ENCODE results near the gene RHEB. TPM values are rescaled to one million over a fixed set of nuclear protein-coding genes. Genes with fewer than 3 reads are reported as not detected.

Gene RHEB
- total RNA-seq, 1 donor: 77.8 TPM

DNA sequence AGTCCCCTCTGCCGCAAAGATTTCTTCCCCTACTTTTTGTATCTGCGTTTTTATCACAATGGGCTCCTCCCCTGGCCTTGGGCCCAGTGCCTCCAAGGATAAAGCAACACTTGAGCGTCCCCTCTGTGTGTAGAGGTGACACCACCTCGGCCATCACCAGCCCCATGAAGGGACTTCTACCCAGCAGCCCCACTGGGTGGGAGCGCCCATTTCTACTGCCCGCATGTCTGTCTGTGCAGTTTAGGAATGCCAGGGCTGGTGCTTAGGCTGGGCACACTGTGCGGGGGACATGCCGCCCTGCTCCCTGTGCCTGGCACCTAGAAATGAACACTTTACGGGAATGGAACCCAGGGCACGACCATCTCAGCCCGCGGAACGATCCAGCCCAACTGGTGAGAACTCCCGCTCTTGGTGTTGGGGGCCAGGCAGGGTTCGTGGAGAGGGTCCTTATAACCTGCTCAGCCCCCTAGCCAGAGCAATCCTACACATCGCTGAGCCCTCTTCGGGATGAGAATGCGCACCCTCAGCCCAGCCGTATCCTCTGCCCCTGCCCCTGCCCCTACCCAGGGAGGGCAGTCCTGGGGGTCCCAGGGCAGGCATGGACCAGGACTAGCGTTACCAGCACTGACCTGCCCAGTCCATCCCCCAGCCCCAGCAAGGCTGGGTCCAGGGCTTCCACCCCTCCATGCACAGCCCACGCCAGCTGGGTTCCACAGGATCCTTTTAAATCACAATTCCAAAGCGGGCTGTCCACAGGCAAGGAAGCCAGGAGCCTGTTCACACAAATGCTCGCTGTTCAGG lies 92.6 kb downstream of the RHEB start:
- peak; percentile 61 for DNase-seq (ENCODE audit: insufficient read length, low spot score, missing footprints)
- H3K27me3 ChIP-seq (ENCODE audit: insufficient read depth, low read length): no peaks in the 10 kb centered on the region

DNA sequence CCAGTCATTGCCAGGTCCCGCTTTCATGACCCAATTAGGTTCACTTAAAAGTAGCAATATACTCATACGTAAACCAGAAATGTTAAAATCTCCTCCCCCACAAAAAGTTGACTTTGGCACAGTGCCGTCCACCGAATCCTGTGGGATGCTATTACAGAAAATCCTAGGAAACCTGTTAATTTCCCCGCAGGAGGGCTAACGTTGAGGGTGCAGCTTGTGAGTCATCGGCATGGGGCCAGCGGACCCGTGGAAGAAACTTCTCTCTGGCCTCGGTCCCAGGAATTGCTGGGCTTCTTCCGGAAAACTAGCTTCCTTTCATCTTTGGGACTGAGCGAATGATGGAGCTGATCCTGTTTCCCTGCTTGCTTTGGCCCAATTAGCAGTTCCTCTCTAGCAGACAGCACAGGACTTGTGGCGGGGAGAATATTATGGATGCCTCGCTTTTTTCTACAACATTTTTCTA lies 93.2 kb downstream of the RHEB start:
- Histone ChIP-seq H4K20me1 (ENCODE audit: insufficient read depth, low read length) (no peaks in the 10 kb centered on the region), H3K27ac (ENCODE audit: low read depth, low read length) (peak overlapping the region; percentile 91), H2AFZ (ENCODE audit: low read length) (peak overlapping the region; percentile 63), H3K9me3 (ENCODE audit: low read depth, low read length) (peaks cover 2% of the 10 kb centered on the region), H3K4me2 (ENCODE audit: insufficient read depth, low read length) (peak overlapping the region; percentile 69), H3K36me3 (ENCODE audit: insufficient read depth, low read length) (no peaks in the 10 kb centered on the region), H3K4me3 (ENCODE audit: insufficient read depth, low read length) (peak overlapping the region; percentile 32), H3K27me3 (ENCODE audit: insufficient read depth, low read length) (peaks cover 2% of the 10 kb centered on the region), H3K79me2 (ENCODE audit: insufficient read depth, low read length) (no peaks in the 10 kb centered on the region), H3K4me1 (ENCODE audit: insufficient read depth, low read length) (peaks cover 50% of the 10 kb centered on the region)
- peak; percentile 97 for DNase-seq (ENCODE audit: insufficient read length, low spot score, missing footprints)
- TF ChIP-seq, protein P1, sequence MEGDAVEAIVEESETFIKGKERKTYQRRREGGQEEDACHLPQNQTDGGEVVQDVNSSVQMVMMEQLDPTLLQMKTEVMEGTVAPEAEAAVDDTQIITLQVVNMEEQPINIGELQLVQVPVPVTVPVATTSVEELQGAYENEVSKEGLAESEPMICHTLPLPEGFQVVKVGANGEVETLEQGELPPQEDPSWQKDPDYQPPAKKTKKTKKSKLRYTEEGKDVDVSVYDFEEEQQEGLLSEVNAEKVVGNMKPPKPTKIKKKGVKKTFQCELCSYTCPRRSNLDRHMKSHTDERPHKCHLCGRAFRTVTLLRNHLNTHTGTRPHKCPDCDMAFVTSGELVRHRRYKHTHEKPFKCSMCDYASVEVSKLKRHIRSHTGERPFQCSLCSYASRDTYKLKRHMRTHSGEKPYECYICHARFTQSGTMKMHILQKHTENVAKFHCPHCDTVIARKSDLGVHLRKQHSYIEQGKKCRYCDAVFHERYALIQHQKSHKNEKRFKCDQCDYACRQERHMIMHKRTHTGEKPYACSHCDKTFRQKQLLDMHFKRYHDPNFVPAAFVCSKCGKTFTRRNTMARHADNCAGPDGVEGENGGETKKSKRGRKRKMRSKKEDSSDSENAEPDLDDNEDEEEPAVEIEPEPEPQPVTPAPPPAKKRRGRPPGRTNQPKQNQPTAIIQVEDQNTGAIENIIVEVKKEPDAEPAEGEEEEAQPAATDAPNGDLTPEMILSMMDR (IDR thresholded peaks at IDR 0.05; ENCODE audit: extremely low read depth, low read depth, low read length): no peak

More for the DNA sequence above, 92.6 kb downstream of the RHEB start:
- H2AFZ ChIP-seq (ENCODE audit: low read length): peak overlapping the region; percentile 63
- H3K36me3 ChIP-seq (ENCODE audit: insufficient read depth, low read length): no peaks in the 10 kb centered on the region
- peak overlapping the region; percentile 91 for H3K27ac ChIP-seq (ENCODE audit: low read depth, low read length)
- TF ChIP-seq, protein P1 (IDR thresholded peaks at IDR 0.05; ENCODE audit: extremely low read depth, low read depth, low read length): no peak
- peak overlapping the region; percentile 69 for H3K4me2 ChIP-seq (ENCODE audit: insufficient read depth, low read length)
- H3K4me3 ChIP-seq (ENCODE audit: insufficient read depth, low read length): peak overlapping the region; percentile 32
- peaks cover 50% of the 10 kb centered on the region for H3K4me1 ChIP-seq (ENCODE audit: insufficient read depth, low read length)
- no peaks in the 10 kb centered on the region for H3K9me3 ChIP-seq (ENCODE audit: low read depth, low read length)
- no peaks in the 10 kb centered on the region for H3K79me2 ChIP-seq (ENCODE audit: insufficient read depth, low read length)
- H4K20me1 ChIP-seq (ENCODE audit: insufficient read depth, low read length): no peaks in the 10 kb centered on the region

DNA sequence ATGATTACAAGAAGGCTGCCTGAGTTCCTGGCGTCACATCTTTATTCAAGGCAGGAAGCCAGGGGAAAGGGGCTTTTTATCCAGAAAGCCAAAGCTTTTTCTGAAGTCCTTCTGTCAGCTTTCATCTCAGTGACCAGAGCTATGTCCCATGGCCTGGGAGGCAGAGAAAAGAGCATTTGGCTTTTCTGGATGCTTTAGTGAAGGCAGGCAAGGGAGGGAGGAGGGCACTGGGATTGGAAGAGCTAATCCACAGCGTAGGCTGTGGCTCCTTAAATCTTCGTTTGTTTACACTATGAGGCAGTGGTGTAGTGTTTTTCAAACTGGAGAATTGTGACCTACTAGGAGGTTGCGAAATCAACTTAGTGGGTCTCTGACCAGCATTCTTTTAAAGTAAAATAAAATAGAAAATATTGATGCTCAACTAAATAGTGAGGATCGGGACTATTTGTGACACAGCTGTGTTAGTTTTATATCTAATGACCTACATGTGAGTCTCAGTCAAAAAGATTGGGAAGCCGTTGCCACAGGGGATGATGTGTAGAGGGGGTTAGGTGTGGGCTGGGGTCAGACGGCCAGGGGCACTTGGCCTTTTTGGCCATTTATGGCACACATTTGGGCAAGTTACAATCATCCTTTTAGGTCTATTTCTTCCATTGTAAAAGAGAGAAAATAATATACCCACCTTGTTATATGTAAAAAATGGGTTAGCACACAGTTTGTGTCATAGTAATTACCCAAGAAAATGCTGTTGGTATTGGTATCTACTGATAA lies 93.8 kb downstream of the RHEB start:
- Histone ChIP-seq H3K4me3 (ENCODE audit: insufficient read depth, low read length) (peak overlapping the region; percentile 32), H3K4me2 (ENCODE audit: insufficient read depth, low read length) (peak overlapping the region; percentile 69), H2AFZ (ENCODE audit: low read length) (no peak overlapping the region), H3K36me3 (ENCODE audit: insufficient read depth, low read length) (no peaks in the 10 kb centered on the region), H3K27me3 (ENCODE audit: insufficient read depth, low read length) (peaks cover 3% of the 10 kb centered on the region), H4K20me1 (ENCODE audit: insufficient read depth, low read length) (no peaks in the 10 kb centered on the region), H3K9me3 (ENCODE audit: low read depth, low read length) (peaks cover 2% of the 10 kb centered on the region), H3K79me2 (ENCODE audit: insufficient read depth, low read length) (no peaks in the 10 kb centered on the region), H3K4me1 (ENCODE audit: insufficient read depth, low read length) (peaks cover 50% of the 10 kb centered on the region), H3K27ac (ENCODE audit: low read depth, low read length) (peak overlapping the region; percentile 91)
- TF ChIP-seq, protein P1 (IDR thresholded peaks at IDR 0.05; ENCODE audit: extremely low read depth, low read depth, low read length): no peak
- DNase-seq (ENCODE audit: insufficient read length, low spot score, missing footprints): peak; percentile 92

DNA sequence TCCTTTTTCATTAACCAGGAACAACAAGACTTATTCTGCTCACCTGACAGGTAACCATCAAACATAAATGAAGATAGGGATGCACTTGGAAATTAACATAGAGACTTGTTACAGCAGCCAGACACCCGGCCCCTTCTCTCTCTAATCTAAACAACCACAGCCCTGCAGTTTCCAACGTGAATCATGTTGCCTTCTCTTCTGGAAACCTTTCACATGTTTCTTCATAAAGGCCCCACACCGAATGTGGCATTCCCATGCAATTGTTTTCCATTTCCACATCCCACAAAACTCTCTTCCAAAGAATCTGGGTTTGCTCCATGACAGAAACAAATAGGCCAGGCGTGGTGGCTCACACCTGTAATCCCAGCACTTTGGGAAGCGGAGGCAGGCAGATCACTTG lies 94.9 kb downstream of the RHEB start:
- peaks cover 2% of the 10 kb centered on the region for H3K9me3 ChIP-seq (ENCODE audit: low read depth, low read length)
- peaks cover 50% of the 10 kb centered on the region for H3K4me1 ChIP-seq (ENCODE audit: insufficient read depth, low read length)
- no peak overlapping the region for H2AFZ ChIP-seq (ENCODE audit: low read length)
- H3K4me3 ChIP-seq (ENCODE audit: insufficient read depth, low read length): no peak overlapping the region
- no peaks in the 10 kb centered on the region for H3K36me3 ChIP-seq (ENCODE audit: insufficient read depth, low read length)
- H3K4me2 ChIP-seq (ENCODE audit: insufficient read depth, low read length): no peak overlapping the region
- DNase-seq (ENCODE audit: insufficient read length, low spot score, missing footprints): peak; percentile 77
- no peaks in the 10 kb centered on the region for H3K79me2 ChIP-seq (ENCODE audit: insufficient read depth, low read length)
- no peaks in the 10 kb centered on the region for H4K20me1 ChIP-seq (ENCODE audit: insufficient read depth, low read length)
- TF ChIP-seq, protein P1 (IDR thresholded peaks at IDR 0.05; ENCODE audit: extremely low read depth, low read depth, low read length): no peak
- peaks cover 3% of the 10 kb centered on the region for H3K27me3 ChIP-seq (ENCODE audit: insufficient read depth, low read length)
- peak overlapping the region; percentile 91 for H3K27ac ChIP-seq (ENCODE audit: low read depth, low read length)

All from osteoblast (primary cell).